Activated T-helper 2 cell treated with anti-CD3 and anti-CD28 coated beads, Interferon-gamma antibody, Interleukin-2, Interleukin-4, amounts not matched to agents 10 μg/mL and 5 μg/mL and 100 μg/mL, durations not matched to agents 14 hours and 24 hours and 36 hours (primary cell): Measurements from ENCODE around the gene ZNF774. TPM values are rescaled to one million over a fixed set of nuclear protein-coding genes. Genes with fewer than 3 reads are reported as not detected.

Experiments
- DNase-seq: peaks from one replicate; pipeline ENCODE4 v3.0.0; 2021; ENCODE audit warnings: low spot score
- H3K27ac Mint-ChIP-seq: one replicate; pipeline ENCODE4 v1.8.0; 2021; ENCODE audit warnings: mixed read lengths
- H3K27me3 Mint-ChIP-seq: one replicate; pipeline ENCODE4 v1.8.0; 2021; ENCODE audit warnings: low read depth, mixed read lengths
- H3K36me3 Mint-ChIP-seq: one replicate; pipeline ENCODE4 v1.8.0; 2021; ENCODE audit warnings: low read depth, mixed read lengths
- H3K4me1 Mint-ChIP-seq: one replicate; pipeline ENCODE4 v1.8.0; 2021; ENCODE audit warnings: low read depth, mixed read lengths
- H3K4me3 Mint-ChIP-seq: one replicate; pipeline ENCODE4 v1.8.0; 2021; ENCODE audit warnings: low read depth, mild to moderate bottlenecking, moderate library complexity, mixed read lengths
- H3K9me3 Mint-ChIP-seq: one replicate; pipeline ENCODE4 v1.8.0; 2021; ENCODE audit warnings: mixed read lengths
- intact Hi-C: fragments of 100-400 bp; cut with micrococcal nuclease; formaldehyde crosslinking; loops from one replicate; pipeline ENCODE4 v1.15.1; 2023
- total RNA-seq: library from RNA; stranded (reverse); gene quantifications from 2 replicates; pipeline ENCODE4 v1.2.3, GENCODE V29; 2022

Gene ZNF774
- total RNA-seq, 1 donor from 2014 or later: 2.7 TPM

- Mint-ChIP-seq H3K27me3 (peaks cover 7% of the 10 kb centered on the region), H3K4me3 (no peak overlapping the region), H3K4me1 (peaks cover 13% of the 10 kb centered on the region), H3K36me3 (no peaks in the 10 kb centered on the region), H3K9me3 (no peaks in the 10 kb centered on the region), H3K27ac (no peak overlapping the region)
- intact Hi-C loops: no loop called here
- no peak for DNase-seq
Measured at GRCh38 chr15:90349072-90349471, 3.0 kb upstream of the ZNF774 start.

- Mint-ChIP-seq H3K4me3 (no peak overlapping the region), H3K4me1 (peaks cover 13% of the 10 kb centered on the region)
Measured at GRCh38 chr15:90349821-90350220, 2.3 kb upstream of the ZNF774 start.

GRCh38 chr15:90351479-90352106 is 491 bp upstream of the ZNF774 start:
- H3K4me1 Mint-ChIP-seq: peaks cover 11% of the 10 kb centered on the region
- H3K36me3 Mint-ChIP-seq: no peaks in the 10 kb centered on the region
- no peaks in the 10 kb centered on the region for H3K9me3 Mint-ChIP-seq
- no peak for DNase-seq
- no peak overlapping the region for H3K27ac Mint-ChIP-seq
- intact Hi-C loops: loop anchor here (1.0 kb wide), 2 partner anchors 11 to 36 kb away; no protein-coding TSS in a partner anchor
- peak overlapping the region; percentile 86 for H3K4me3 Mint-ChIP-seq
- peaks cover 7% of the 10 kb centered on the region for H3K27me3 Mint-ChIP-seq

More at GRCh38 chr15:90349821-90350220, 2.3 kb upstream of the ZNF774 start:
- no peak for DNase-seq
- no peaks in the 10 kb centered on the region for H3K9me3 Mint-ChIP-seq
- no peaks in the 10 kb centered on the region for H3K36me3 Mint-ChIP-seq
- intact Hi-C loops: no loop called here
- H3K27me3 Mint-ChIP-seq: peaks cover 7% of the 10 kb centered on the region
- H3K27ac Mint-ChIP-seq: no peak overlapping the region

GRCh38 chr15:90354986-90355385 is 2.9 kb downstream of the ZNF774 start:
- Mint-ChIP-seq H3K36me3 (peaks cover 1% of the 10 kb centered on the region), H3K27ac (no peak overlapping the region), H3K4me3 (no peak overlapping the region), H3K27me3 (peaks cover 5% of the 10 kb centered on the region), H3K9me3 (no peaks in the 10 kb centered on the region), H3K4me1 (peaks cover 15% of the 10 kb centered on the region)
- intact Hi-C loops: no loop called here
- no peak for DNase-seq

- H3K4me3 Mint-ChIP-seq: no peak overlapping the region
- H3K9me3 Mint-ChIP-seq: no peaks in the 10 kb centered on the region
- peak overlapping the region; percentile 60 for H3K27ac Mint-ChIP-seq
- peaks cover 4% of the 10 kb centered on the region for H3K36me3 Mint-ChIP-seq
- peaks cover 24% of the 10 kb centered on the region for H3K4me1 Mint-ChIP-seq
- H3K27me3 Mint-ChIP-seq: no peaks in the 10 kb centered on the region
- intact Hi-C loops: no loop called here
- no peak for DNase-seq
Measured at GRCh38 chr15:90358124-90359033, 6.3 kb downstream of the ZNF774 start.

- Mint-ChIP-seq H3K27me3 (no peaks in the 10 kb centered on the region), H3K36me3 (peaks cover 9% of the 10 kb centered on the region), H3K9me3 (no peaks in the 10 kb centered on the region), H3K4me1 (peaks cover 35% of the 10 kb centered on the region), H3K27ac (no peak overlapping the region), H3K4me3 (no peak overlapping the region)
- intact Hi-C loops: loop anchor here (5.0 kb wide), 1 partner anchor 42 kb away; no protein-coding TSS in a partner anchor
- DNase-seq: no peak
Measured at GRCh38 chr15:90360746-90361145, 8.7 kb downstream of the ZNF774 start.

GRCh38 chr15:90362936-90363212 is 10.8 kb downstream of the ZNF774 start:
- Mint-ChIP-seq H3K4me3 (no peak overlapping the region), H3K27ac (peak overlapping the region; percentile 54)
- intact Hi-C loops: loop anchor here (1.0 to 5.0 kb wide), 4 partner anchors 11 to 119 kb away; partner anchors contain the start of gene ZNF774

GRCh38 chr15:90364251-90364650 is 12.2 kb downstream of the ZNF774 start:
- Mint-ChIP-seq H3K36me3 (peaks cover 9% of the 10 kb centered on the region), H3K4me3 (no peak overlapping the region), H3K9me3 (no peaks in the 10 kb centered on the region), H3K27ac (no peak overlapping the region), H3K4me1 (peaks cover 31% of the 10 kb centered on the region), H3K27me3 (no peaks in the 10 kb centered on the region)
- intact Hi-C loops: loop anchor here (5.0 kb wide), 1 partner anchor 38 kb away; no protein-coding TSS in a partner anchor
- no peak for DNase-seq

More at GRCh38 chr15:90362936-90363212, 10.8 kb downstream of the ZNF774 start:
- H3K9me3 Mint-ChIP-seq: no peaks in the 10 kb centered on the region
- DNase-seq: no peak
- peaks cover 38% of the 10 kb centered on the region for H3K4me1 Mint-ChIP-seq
- H3K27me3 Mint-ChIP-seq: no peaks in the 10 kb centered on the region
- peaks cover 9% of the 10 kb centered on the region for H3K36me3 Mint-ChIP-seq

GRCh38 chr15:90365414-90366055 is 13.5 kb downstream of the ZNF774 start:
- no peak for DNase-seq
- Mint-ChIP-seq H3K36me3 (peaks cover 5% of the 10 kb centered on the region), H3K27me3 (no peaks in the 10 kb centered on the region), H3K27ac (no peak overlapping the region), H3K4me3 (no peak overlapping the region), H3K4me1 (peaks cover 30% of the 10 kb centered on the region), H3K9me3 (no peaks in the 10 kb centered on the region)
- intact Hi-C loops: no loop called here

GRCh38 chr15:90367576-90367975 is 15.5 kb downstream of the ZNF774 start:
- Mint-ChIP-seq H3K9me3 (no peaks in the 10 kb centered on the region), H3K36me3 (peaks cover 5% of the 10 kb centered on the region), H3K27ac (no peak overlapping the region), H3K27me3 (no peaks in the 10 kb centered on the region), H3K4me3 (no peak overlapping the region), H3K4me1 (peaks cover 20% of the 10 kb centered on the region)
- no peak for DNase-seq
- intact Hi-C loops: no loop called here

GRCh38 chr15:90375071-90375470 is 23.0 kb downstream of the ZNF774 start:
- no peak overlapping the region for H3K4me3 Mint-ChIP-seq
- peaks cover 33% of the 10 kb centered on the region for H3K36me3 Mint-ChIP-seq
- H3K27me3 Mint-ChIP-seq: no peaks in the 10 kb centered on the region
- peaks cover 31% of the 10 kb centered on the region for H3K4me1 Mint-ChIP-seq
- H3K27ac Mint-ChIP-seq: peak overlapping the region; percentile 21
- H3K9me3 Mint-ChIP-seq: peaks cover 27% of the 10 kb centered on the region
- no peak for DNase-seq
- intact Hi-C loops: no loop called here

GRCh38 chr15:90376789-90377188 is 24.7 kb downstream of the ZNF774 start:
- H3K27me3 Mint-ChIP-seq: no peaks in the 10 kb centered on the region
- DNase-seq: peak; percentile 69
- H3K27ac Mint-ChIP-seq: peak overlapping the region; percentile 96
- intact Hi-C loops: loop anchor here (1.0 to 2.0 kb wide), 4 partner anchors 12 to 44 kb away; partner anchors contain the start of gene IQGAP1
- H3K9me3 Mint-ChIP-seq: peaks cover 32% of the 10 kb centered on the region
- H3K4me1 Mint-ChIP-seq: peaks cover 31% of the 10 kb centered on the region
- H3K36me3 Mint-ChIP-seq: peaks cover 37% of the 10 kb centered on the region
- peak overlapping the region; percentile 23 for H3K4me3 Mint-ChIP-seq
